Activated CD4-positive, alpha-beta memory T cell treated with anti-CD3 and anti-CD28 coated beads for 36 hours (primary cell): ENCODE measurements around the gene CCDC57. TPM values are rescaled to one million over a fixed set of nuclear protein-coding genes. Genes with fewer than 3 reads are reported as not detected.
A peak's percentile ranks its signal among the peaks of the same experiment; 100 is the strongest.

ENCODE experiments used
- CTCF ChIA-PET: fragments of 350-600 bp; sonication (Branson Sonifier 250); formaldehyde crosslinking; loops from one replicate; lab custom pipeline; 2021; ENCODE audit warnings: antibody characterized with exemption, inconsistent platforms; lab: Charles Lee
- POLR2A ChIA-PET: fragments of 350-600 bp; sonication (Branson Sonifier 250); formaldehyde crosslinking; loops from one replicate; lab custom pipeline; 2021; ENCODE audit warnings: antibody characterized with exemption; lab: Charles Lee
- DNase-seq: peaks from one replicate; pipeline ENCODE4 v3.0.0-alpha.2; 2020
- H3K27ac Mint-ChIP-seq: one replicate; pipeline ENCODE4 v1.8.0; 2021; ENCODE audit warnings: mixed read lengths
- H3K27me3 Mint-ChIP-seq: one replicate; pipeline ENCODE4 v1.8.0; 2021; ENCODE audit warnings: mixed read lengths
- H3K36me3 Mint-ChIP-seq: one replicate; pipeline ENCODE4 v1.8.0; 2021; ENCODE audit warnings: mixed read lengths
- H3K4me1 Mint-ChIP-seq: one replicate; pipeline ENCODE4 v1.8.0; 2021; ENCODE audit warnings: low read depth, mixed read lengths
- H3K4me3 Mint-ChIP-seq: one replicate; pipeline ENCODE4 v1.8.0; 2021; ENCODE audit warnings: mild to moderate bottlenecking, mixed read lengths
- H3K9me3 Mint-ChIP-seq: one replicate; pipeline ENCODE4 v1.8.0; 2021; ENCODE audit warnings: mixed read lengths
- intact Hi-C: fragments of 100-400 bp; cut with micrococcal nuclease; formaldehyde crosslinking; loops from one replicate; pipeline ENCODE4 v1.15.1; 2023
- total RNA-seq, 2 experiments: library from RNA; stranded (reverse); gene quantifications; one replicate each; pipeline ENCODE4 v1.2.3, GENCODE V29; 2021

Gene CCDC57
- total RNA-seq, 2 experiments from 2014 or later, result 49.6 to 51.7 TPM

GRCh38 chr17:82077617-82078358, 134.9 kb downstream of the CCDC57 start:
- Mint-ChIP-seq H3K36me3 (peaks cover 11% of the 10 kb centered on the region), H3K4me3 (no peak overlapping the region), H3K27ac (no peak overlapping the region), H3K9me3 (no peaks in the 10 kb centered on the region), H3K27me3 (no peaks in the 10 kb centered on the region), H3K4me1 (no peaks in the 10 kb centered on the region)
- CTCF ChIA-PET, result interaction anchor here (1.6 kb wide), 1 partner anchor 48 kb away, joined by 7 read pairs; no protein-coding TSS in a partner anchor
- intact Hi-C loops, result no loop called here
- POLR2A ChIA-PET, result interaction anchor here (1.4 kb wide), 1 partner anchor 18 kb away, joined by 6 read pairs; no protein-coding TSS in a partner anchor
- DNase-seq, result no peak

- POLR2A ChIA-PET, result interaction anchor here (1.2 to 1.4 kb wide), 2 partner anchors 13 to 17 kb away, joined by 3 to 6 read pairs; no protein-coding TSS in a partner anchor
Observed at GRCh38 chr17:82076785-82077591, 135.7 kb downstream of the CCDC57 start.

GRCh38 chr17:82076018-82076784, 136.4 kb downstream of the CCDC57 start:
- DNase-seq, result no peak
- intact Hi-C loops, result no loop called here
- ChIA-PET POLR2A (interaction anchor here (1.2 kb wide), 1 partner anchor 14 kb away, joined by 3 read pairs; no protein-coding TSS in a partner anchor), CTCF (interaction anchor here (1.6 kb wide), 1 partner anchor 46 kb away, joined by 7 read pairs; no protein-coding TSS in a partner anchor)
- Mint-ChIP-seq H3K27ac (peak overlapping the region; percentile 2), H3K27me3 (no peaks in the 10 kb centered on the region), H3K9me3 (no peaks in the 10 kb centered on the region), H3K4me1 (no peaks in the 10 kb centered on the region), H3K36me3 (peaks cover 8% of the 10 kb centered on the region), H3K4me3 (no peak overlapping the region)

More at GRCh38 chr17:82076785-82077591, 135.7 kb downstream of the CCDC57 start:
- intact Hi-C loops, result no loop called here
- Mint-ChIP-seq H3K27ac (no peak overlapping the region), H3K9me3 (no peaks in the 10 kb centered on the region), H3K27me3 (no peaks in the 10 kb centered on the region), H3K4me3 (no peak overlapping the region), H3K36me3 (peaks cover 10% of the 10 kb centered on the region), H3K4me1 (no peaks in the 10 kb centered on the region)
- CTCF ChIA-PET, result interaction anchor here (1.6 kb wide), 1 partner anchor 47 kb away, joined by 7 read pairs; no protein-coding TSS in a partner anchor
- DNase-seq, result no peak

GRCh38 chr17:82073446-82073845, 139.2 kb downstream of the CCDC57 start:
- Mint-ChIP-seq H3K9me3 (no peaks in the 10 kb centered on the region), H3K27me3 (no peaks in the 10 kb centered on the region), H3K36me3 (peaks cover 2% of the 10 kb centered on the region), H3K4me3 (no peak overlapping the region), H3K4me1 (no peaks in the 10 kb centered on the region), H3K27ac (no peak overlapping the region)
- CTCF ChIA-PET, result interaction anchor here (0.7 kb wide), 1 partner anchor 43 kb away, joined by 3 read pairs; no protein-coding TSS in a partner anchor
- DNase-seq, result no peak
- POLR2A ChIA-PET, result interaction anchor here (1.0 kb wide), 1 partner anchor 25 kb away, joined by 7 read pairs; the partner anchor contains the start of gene FASN
- intact Hi-C loops, result no loop called here

- intact Hi-C loops, result no loop called here
- Mint-ChIP-seq H3K36me3 (no peaks in the 10 kb centered on the region), H3K4me3 (no peak overlapping the region), H3K27me3 (no peaks in the 10 kb centered on the region), H3K9me3 (no peaks in the 10 kb centered on the region), H3K27ac (no peak overlapping the region), H3K4me1 (no peaks in the 10 kb centered on the region)
- ChIA-PET POLR2A (interaction anchor here (0.6 kb wide), 1 partner anchor 166 kb away, joined by 4 read pairs; no protein-coding TSS in a partner anchor), CTCF (interaction anchor here (0.7 kb wide), 1 partner anchor 42 kb away, joined by 3 read pairs; no protein-coding TSS in a partner anchor)
- no peak for DNase-seq
Observed at GRCh38 chr17:82072827-82073226, 139.8 kb downstream of the CCDC57 start.

GRCh38 chr17:82070611-82071010, 142.0 kb downstream of the CCDC57 start:
- intact Hi-C loops, result no loop called here
- Mint-ChIP-seq H3K4me3 (no peak overlapping the region), H3K9me3 (no peaks in the 10 kb centered on the region), H3K27ac (no peak overlapping the region), H3K36me3 (no peaks in the 10 kb centered on the region), H3K27me3 (no peaks in the 10 kb centered on the region), H3K4me1 (peaks cover 3% of the 10 kb centered on the region)
- CTCF ChIA-PET, result interaction anchor here (1.0 kb wide), 1 partner anchor 135 kb away, joined by 3 read pairs; no protein-coding TSS in a partner anchor
- POLR2A ChIA-PET, result no interaction called here
- no peak for DNase-seq

- Mint-ChIP-seq H3K9me3 (no peaks in the 10 kb centered on the region), H3K27me3 (no peaks in the 10 kb centered on the region), H3K4me1 (peaks cover 9% of the 10 kb centered on the region), H3K36me3 (peaks cover 2% of the 10 kb centered on the region), H3K4me3 (peak within 1 kb of the TSS; percentile 85), H3K27ac (peak within 1 kb of the TSS; percentile 82)
- CTCF ChIA-PET, result interaction anchor here (0.6 to 4.4 kb wide), 5 partner anchors 35 to 196 kb away, joined by 3 to 17 read pairs (median 4); no protein-coding TSS in a partner anchor
- DNase-seq, result peak; percentile 78
- POLR2A ChIA-PET, result interaction anchor here (0.6 to 2.3 kb wide), 7 partner anchors 9 to 33 kb away, joined by 3 to 5 read pairs (median 4); partner anchors contain the start of gene DCXR
- intact Hi-C loops, result loop anchor here (10.0 kb wide), 1 partner anchor 89 kb away; no protein-coding TSS in a partner anchor
Observed at GRCh38 chr17:82065638-82066303, 146.9 kb downstream of the CCDC57 start, which contains the start of gene DUS1L. DUS1L (minus strand) TSS chr17:82065804; CDS start chr17:82065059, 745 bp downstream.

- ChIA-PET CTCF (interaction anchor here (0.6 to 4.4 kb wide), 3 partner anchors 35 to 196 kb away, joined by 3 to 17 read pairs (median 3); no protein-coding TSS in a partner anchor), POLR2A (interaction anchor here (0.6 to 2.3 kb wide), 6 partner anchors 8 to 33 kb away, joined by 3 to 5 read pairs (median 4); partner anchors contain the start of gene DCXR)
- intact Hi-C loops, result loop anchor here (10.0 kb wide), 1 partner anchor 90 kb away; no protein-coding TSS in a partner anchor
- DNase-seq, result peak; percentile 39
- H3K36me3 Mint-ChIP-seq, result peaks cover 2% of the 10 kb centered on the region
- peaks cover 9% of the 10 kb centered on the region for H3K4me1 Mint-ChIP-seq
- H3K4me3 Mint-ChIP-seq, result peak overlapping the region; percentile 72
- no peaks in the 10 kb centered on the region for H3K27me3 Mint-ChIP-seq
- H3K9me3 Mint-ChIP-seq, result no peaks in the 10 kb centered on the region
- H3K27ac Mint-ChIP-seq, result no peak overlapping the region
Observed at GRCh38 chr17:82065193-82065637, 147.4 kb downstream of the CCDC57 start.

GRCh38 chr17:82064433-82065192, 148.0 kb downstream of the CCDC57 start:
- Mint-ChIP-seq H3K9me3 (no peaks in the 10 kb centered on the region), H3K4me3 (peak overlapping the region; percentile 72), H3K4me1 (peaks cover 9% of the 10 kb centered on the region), H3K27ac (peak overlapping the region; percentile 23), H3K27me3 (no peaks in the 10 kb centered on the region), H3K36me3 (peaks cover 2% of the 10 kb centered on the region)
- intact Hi-C loops, result loop anchor here (10.0 kb wide), 1 partner anchor 90 kb away; no protein-coding TSS in a partner anchor
- ChIA-PET POLR2A (interaction anchor here (1.0 to 2.3 kb wide), 4 partner anchors 13 to 29 kb away, joined by 3 to 5 read pairs (median 4); partner anchors contain the start of genes DCXR, GPS1 and RFNG), CTCF (interaction anchor here (0.9 to 4.4 kb wide), 2 partner anchors 34 to 105 kb away, joined by 3 to 17 read pairs; no protein-coding TSS in a partner anchor)
- no peak for DNase-seq
